Activated CD8-positive, alpha-beta memory T cell treated with anti-CD3 and anti-CD28 coated beads, Interleukin-2, amount 50 U/mL, for 48 hours (primary cell): ENCODE results near the gene CKLF.
"Not testable (repeated sequence)": the region's sequence is repeated elsewhere in the genome, so short reads cannot be mapped to it uniquely, and the experiment has no call there.

ENCODE experiments used
- DNase-seq: peaks from one replicate; pipeline ENCODE4 v3.0.0-alpha.2; 2020

Gene CKLF

DNA sequence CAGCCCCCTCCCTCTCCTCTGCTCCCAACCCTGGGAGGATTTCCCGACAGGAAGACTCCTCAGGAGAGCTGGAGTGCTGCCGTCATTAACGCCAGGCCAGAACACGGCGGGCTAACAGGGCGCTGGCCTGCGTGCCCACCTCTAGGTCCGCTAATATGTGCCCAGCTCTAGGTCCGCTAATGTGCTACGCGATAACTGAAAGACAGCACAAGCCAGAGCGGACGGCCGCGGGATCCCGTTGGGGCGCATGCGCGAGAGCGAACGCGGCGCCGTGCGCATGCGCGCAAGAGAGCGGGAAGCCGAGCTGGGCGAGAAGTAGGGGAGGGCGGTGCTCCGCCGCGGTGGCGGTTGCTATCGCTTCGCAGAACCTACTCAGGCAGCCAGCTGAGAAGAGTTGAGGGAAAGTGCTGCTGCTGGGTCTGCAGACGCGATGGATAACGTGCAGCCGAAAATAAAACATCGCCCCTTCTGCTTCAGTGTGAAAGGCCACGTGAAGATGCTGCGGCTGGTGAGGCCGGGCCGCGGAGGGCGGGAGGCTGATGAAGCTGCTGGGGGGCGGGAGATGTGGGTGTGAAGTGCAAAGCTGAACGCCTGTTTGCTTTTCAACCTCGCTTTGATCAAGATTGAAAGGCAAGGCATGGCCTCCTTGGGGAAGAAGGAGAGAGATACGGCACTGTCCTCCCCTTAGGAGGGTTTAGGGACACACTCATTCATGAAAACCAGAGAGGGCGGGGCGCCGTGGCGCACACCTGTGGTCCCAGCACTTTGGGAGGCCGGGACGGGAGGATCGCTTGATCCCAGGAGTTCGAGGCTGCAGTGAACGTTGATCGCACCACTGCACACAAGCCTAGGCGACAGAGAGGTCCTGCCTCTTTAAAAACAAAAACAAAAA, at the start of gene CKLF:
CKLF (plus strand) TSS at position 291 of the 892 bp plus-strand sequence; CDS start at position 431, 140 bp downstream.
- DNase-seq, result peak; percentile 98

DNA sequence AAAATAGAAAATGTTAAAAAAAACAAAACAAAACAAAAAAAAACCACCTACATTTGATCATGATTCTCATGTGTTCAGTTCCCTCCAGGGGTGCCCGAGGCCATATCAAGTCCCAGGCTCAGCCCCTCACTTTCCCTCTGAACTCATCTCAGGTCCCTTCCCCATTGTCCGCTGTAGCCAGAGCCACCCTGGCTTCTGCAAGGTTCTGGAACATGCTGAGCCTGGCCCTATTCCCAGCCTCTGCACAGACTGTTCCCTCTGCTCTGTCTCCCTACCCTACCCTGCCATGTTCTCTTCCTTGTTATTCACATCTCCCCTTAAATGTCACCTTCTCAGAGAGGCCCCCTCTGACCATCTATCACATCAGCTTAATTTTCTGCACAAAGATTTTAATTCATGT, 49.3 kb upstream of the CKLF start:
- no peak for DNase-seq

DNA sequence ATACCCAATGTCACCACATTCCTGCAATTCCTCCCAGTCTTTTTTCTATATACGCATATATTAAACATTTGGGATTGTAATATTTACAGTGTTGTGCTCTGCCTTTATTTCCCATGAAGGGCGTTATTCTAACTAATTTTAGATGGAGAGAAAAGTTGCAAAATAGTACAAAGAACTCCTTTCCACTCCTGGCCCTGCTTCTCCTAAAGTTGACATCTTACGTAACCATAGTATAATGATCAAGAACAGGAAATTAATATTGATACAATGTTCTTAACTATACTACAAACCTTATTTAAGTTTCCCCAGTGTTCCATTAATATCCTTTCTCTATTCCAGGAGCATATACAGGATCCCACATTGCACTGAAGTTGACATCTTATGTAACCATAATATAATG, 48.8 kb upstream of the CKLF start:
- DNase-seq, result no peak

GRCh38 chr16:66507731-66508239, 44.6 kb upstream of the CKLF start:
- DNase-seq, result no peak

DNA sequence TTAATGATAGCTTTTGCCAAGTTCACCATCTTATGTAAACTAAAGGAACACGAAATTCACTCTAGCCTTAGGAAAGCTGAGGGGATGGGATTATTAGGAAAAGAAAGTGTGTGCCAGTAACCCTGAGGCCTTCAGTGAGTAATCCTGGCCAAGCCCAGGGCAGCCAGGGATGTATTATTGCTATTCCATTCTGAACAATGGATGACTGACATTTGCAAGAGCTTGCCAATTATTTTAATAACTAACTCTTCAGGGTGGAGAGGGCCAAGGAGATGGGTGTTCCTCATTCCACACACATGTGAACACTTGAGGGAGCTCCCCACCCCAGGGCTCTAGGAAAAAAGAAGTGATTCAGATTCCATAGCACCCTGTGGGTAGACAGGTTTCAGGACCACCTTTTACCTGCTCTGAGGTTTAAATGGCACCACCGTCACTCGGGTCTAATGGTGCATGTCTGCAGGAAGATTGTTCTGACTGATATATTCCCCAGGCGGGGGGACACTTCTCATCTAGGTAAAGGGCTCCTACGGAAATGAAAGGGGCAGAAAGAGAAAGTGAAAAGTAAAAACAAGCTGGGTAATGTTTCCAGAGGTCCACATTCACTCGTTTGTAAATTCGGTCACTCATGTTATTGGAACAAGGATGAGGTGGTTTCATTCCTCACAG, 44.0 kb upstream of the CKLF start:
- DNase-seq, result no peak

GRCh38 chr16:66508914-66509496, 43.4 kb upstream of the CKLF start:
- no peak for DNase-seq

DNA sequence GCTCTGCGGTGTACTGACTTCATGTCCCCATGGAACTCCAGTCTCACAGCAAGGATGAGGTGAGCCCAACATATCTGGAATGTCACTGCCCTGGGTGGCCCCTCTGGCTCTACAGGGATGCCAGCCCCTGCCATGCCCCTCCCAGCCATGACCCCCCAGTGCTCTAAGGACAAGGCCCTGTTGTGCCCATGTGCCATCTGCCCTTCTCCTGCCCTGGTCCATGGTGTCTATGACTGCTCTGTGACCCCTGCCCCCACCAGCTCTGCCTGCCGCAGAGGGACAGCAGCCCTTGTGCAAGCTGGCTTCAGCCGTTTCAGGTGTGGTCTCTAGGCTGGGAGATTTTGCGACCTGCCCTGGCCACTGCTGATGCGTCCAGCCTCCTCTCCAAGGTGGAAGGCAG, 42.8 kb upstream of the CKLF start:
- no peak for DNase-seq

GRCh38 chr16:66510298-66510697, 42.1 kb upstream of the CKLF start:
- no peak for DNase-seq

- no peak for DNase-seq
Observed at GRCh38 chr16:66510711-66511601, 41.4 kb upstream of the CKLF start.

DNA sequence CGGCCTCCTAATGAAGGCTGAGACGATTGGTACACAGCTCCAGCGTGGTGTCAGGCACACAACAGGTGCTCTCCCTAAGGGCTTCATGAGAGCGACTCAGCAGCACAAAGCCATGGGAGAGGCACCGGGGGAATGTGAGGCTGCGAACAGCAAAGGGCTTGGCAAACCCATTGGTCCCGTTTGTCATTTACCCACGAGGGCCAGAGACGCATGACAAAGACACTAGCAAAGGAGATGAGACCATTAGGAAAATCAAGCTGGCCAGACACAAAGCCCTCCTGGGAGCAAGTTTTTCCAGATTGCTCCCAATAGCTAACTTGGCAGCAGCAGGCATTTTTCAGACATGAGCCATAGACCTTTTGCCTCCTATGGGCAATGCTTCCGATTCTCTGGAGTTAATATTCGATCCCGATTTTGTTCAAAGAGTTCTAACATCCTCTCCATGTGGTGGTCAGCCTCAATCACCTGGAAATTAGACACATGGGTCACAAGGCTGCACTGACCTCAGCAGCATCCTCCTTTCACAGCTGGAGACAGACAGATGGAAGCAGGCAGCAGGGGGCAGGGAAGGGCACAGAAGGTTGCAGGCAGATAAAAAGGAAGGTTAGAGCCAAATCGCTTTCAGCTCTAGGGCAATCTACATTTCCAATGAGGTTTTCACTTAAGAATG, 40.6 kb upstream of the CKLF start:
- no peak for DNase-seq

- no peak for DNase-seq
Observed at GRCh38 chr16:66512272-66513110, 39.9 kb upstream of the CKLF start.

- no peak for DNase-seq
Observed at GRCh38 chr16:66513111-66513723, 39.2 kb upstream of the CKLF start.

DNA sequence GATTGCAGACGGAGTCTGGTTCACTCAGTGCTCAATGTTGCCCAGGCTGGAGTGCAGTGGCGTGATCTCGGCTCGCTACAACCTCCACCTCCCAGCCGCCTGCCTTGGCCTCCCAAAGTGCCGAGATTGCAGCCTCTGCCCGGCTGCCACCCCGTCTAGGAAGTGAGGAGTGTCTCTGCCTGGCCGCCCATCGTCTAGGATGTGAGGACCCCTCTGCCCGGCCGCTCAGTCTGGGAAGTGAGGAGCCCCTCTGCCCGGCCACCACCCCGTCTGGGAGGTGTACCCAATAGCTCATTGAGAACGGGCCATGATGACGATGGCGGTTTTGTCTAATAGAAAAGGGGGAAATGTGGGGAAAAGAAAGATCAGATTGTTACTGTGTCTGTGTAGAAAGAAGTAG, 38.0 kb upstream of the CKLF start:
- not testable (repeated sequence) for DNase-seq

DNA sequence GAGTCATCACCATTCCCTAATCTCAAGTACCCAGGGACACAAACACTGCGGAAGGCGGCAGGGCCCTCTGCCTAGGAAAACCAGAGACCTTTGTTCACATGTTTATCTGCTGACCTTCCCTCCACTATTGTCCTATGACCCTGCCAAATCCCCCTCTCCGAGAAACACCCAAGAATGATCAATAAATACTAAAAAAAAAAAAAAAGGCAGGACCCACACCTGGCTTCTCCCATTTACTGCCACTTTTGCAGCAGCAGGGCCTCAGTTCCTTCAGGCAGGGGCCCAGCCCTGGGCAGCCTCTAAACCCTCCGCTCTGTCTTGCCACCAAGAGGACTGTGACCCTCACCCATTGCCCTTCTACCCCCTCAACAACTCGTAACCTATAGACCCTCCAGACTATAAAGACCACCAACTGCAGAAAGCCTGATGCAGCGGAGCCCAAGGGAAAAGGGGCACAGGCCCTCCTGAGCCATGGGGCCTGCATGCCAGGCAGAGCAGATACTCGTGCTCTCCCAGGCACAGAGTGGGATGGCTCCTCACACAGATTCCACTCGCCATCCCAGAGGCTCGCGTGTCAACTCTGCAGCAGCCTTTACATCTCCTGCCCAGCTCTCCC, 37.3 kb upstream of the CKLF start:
- not testable (repeated sequence) for DNase-seq

DNA sequence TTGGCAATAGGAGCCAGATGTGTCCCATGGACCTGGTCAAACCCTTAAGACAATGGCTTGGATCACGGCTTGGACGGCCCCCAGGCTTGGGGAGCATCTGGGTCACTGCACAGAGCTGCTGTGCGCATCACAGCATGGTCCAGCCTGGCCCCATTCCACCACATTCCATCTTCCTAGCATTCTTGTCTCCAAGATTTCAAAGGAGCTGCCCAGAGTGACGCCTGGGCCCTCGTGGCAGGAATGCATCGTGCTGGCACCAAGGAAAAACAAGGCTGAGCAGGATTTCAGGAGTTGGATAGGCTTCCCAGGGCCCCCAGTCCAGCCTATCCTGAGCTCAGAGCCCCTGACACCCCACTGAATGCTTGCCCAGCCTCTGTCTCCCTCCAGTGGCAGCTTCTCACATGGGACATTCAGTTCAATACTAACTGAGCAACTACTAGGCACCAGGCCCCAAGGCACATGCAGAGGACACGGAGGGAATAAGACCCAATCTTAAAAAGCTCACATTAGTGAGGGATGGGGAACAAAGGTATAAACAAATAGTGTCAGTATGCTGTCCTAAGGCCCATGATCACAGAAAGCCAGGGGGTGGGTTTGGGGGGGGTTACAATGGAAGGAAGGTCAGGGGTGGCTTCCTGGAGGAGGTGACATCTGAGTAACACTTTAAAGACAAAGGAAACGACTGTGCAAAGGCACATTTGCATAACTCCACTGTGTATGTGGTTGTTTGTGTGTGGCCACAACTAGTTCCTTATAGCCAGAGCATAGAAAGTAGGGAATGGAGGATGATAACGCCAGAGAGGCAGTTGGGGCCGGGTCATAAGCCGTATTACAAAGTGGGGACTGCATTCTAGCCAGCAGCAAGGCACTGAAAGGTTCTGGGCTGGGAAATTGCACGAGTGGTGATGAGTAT, 36.5 kb upstream of the CKLF start:
- no peak for DNase-seq

GRCh38 chr16:66516509-66516807, 35.9 kb upstream of the CKLF start:
- no peak for DNase-seq

GRCh38 chr16:66516808-66517585, 35.4 kb upstream of the CKLF start:
- peak; percentile 87 for DNase-seq

GRCh38 chr16:66517586-66518263, 34.7 kb upstream of the CKLF start:
- DNase-seq, result no peak
